Astrocyte of the spinal cord (primary cell): ENCODE measurements around the gene FAM149A.

Experiments used
- DNase-seq: peaks from one replicate; pipeline ENCODE4 v3.0.0; 2011; ENCODE audit warnings: low read depth, low spot score
- H3K4me3 ChIP-seq: 2 replicates; pipeline ENCODE4 v1.5.1; 2011; ENCODE audit warnings: low read depth, mild to moderate bottlenecking, low read length, moderate library complexity
- in situ Hi-C: cut with HindIII; loops from 2 replicates; pipeline ENCODE4 v1.10.0; 2017; ENCODE audit warnings: low sequenced_read_pairs
- TF ChIP-seq, protein P1 (sequence below): IDR thresholded peaks from 2 replicates; pipeline ENCODE4 v1.5.1; 2012; ENCODE audit warnings: low read depth, mild to moderate bottlenecking, low read length, inconsistent platforms

The FAM149A gene

DNA sequence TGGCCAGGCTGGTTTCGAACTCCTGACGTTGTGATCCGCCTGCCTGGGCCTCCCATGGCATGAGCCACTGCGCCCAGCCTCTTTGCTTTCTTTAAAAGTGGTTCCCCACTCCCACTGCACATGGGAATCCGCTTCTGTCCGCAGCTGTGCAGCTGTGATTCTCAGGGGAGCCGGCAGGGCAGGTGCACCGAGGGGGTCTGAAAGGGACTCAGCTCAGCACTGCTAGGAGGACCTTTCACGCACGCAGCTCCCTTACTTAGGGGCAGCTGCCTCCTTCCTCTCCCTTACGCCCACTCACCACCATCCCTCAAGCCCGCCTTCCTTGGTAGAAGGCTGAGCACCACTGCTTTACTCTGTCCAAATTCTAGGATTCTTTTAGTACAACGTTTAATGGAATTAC lies 46.4 kb downstream of the FAM149A start:
- TF ChIP-seq, protein P1, sequence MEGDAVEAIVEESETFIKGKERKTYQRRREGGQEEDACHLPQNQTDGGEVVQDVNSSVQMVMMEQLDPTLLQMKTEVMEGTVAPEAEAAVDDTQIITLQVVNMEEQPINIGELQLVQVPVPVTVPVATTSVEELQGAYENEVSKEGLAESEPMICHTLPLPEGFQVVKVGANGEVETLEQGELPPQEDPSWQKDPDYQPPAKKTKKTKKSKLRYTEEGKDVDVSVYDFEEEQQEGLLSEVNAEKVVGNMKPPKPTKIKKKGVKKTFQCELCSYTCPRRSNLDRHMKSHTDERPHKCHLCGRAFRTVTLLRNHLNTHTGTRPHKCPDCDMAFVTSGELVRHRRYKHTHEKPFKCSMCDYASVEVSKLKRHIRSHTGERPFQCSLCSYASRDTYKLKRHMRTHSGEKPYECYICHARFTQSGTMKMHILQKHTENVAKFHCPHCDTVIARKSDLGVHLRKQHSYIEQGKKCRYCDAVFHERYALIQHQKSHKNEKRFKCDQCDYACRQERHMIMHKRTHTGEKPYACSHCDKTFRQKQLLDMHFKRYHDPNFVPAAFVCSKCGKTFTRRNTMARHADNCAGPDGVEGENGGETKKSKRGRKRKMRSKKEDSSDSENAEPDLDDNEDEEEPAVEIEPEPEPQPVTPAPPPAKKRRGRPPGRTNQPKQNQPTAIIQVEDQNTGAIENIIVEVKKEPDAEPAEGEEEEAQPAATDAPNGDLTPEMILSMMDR, result no peak
- DNase-seq, result no peak
- H3K4me3 ChIP-seq, result no peak overlapping the region
- in situ Hi-C loops, result no loop called here

DNA sequence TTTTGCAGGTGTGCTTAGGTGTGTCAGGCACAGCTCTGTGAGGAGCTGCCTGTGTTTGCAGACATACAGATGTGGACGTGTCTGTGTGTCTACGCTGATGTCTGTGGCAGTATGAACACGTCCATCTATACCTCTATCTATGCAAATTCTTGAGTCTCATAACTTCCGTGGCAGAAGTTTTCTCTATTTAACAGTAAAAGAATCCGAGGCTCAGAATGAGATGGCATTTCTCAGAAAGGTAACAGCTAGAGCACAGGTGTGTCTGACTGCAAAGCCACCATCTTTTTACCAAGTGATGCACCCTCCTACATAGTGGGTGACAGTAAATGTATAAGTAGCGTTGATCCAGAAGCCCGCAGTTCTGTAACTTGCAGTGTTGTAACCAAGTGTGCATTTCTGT lies 47.0 kb downstream of the FAM149A start:
- in situ Hi-C loops, result no loop called here
- TF ChIP-seq, protein P1, result no peak
- no peak for DNase-seq
- H3K4me3 ChIP-seq, result no peak overlapping the region

DNA sequence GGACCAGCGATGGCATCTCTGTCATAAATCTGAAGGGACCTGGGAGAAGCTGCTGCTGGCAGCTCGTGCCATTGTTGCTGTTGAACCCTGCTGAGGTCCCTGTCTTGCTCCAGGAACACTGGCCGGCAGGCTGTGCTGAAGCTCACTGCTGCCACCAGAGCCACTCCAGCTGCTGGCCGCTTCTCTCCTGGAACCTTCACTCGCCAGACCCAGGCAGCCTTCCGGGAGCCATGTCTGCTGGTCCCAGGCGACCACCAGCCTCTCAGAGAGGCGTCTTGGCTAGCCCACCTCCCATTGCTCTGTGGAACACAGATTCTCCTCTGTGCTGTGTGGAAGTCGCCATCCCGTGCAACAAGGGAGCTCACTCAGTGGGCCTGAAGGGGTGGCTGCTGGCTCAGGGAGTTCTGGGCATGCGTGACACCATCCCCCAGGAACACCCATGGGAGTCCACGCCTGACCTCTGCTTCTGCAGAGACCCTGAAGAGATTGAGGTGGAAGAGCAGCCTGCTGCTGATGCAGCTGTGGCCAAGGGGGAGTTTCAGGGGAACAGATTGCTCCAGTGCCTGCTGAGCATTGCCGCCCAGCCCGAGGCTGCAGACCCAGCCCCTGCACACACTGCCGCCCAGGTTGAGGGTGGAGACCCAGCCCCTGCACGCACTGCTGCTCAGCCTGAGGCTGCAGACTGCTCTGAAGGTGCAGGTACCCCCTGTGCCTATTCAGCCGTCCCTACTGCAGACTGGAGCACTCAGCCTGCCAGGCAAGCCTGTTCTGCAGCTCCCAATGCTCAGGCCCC lies 53.7 kb downstream of the FAM149A start:
- H3K4me3 ChIP-seq, result no peak overlapping the region
- TF ChIP-seq, protein P1, result no peak
- in situ Hi-C loops, result no loop called here
- DNase-seq, result no peak

DNA sequence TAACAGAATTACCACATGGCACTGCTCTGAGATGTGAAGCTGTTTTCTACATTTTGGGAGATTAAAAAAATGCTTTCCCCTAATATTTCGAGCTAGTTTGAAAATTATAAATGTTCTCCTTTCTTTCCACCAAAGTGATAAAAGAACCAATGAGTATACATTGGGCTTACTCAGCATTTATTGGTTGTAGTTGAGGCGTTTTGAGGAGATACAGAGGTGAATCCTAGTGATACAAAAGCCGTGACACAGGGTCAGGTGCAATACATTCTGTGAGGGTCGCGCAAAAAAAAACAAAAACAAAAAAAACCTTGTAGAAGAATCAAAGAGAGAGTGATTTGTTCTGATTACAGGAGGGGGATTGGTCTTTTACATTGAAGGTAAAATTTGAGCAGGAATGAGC lies 54.5 kb downstream of the FAM149A start:
- TF ChIP-seq, protein P1, result no peak
- DNase-seq, result no peak
- H3K4me3 ChIP-seq, result no peak overlapping the region
- in situ Hi-C loops, result no loop called here

DNA sequence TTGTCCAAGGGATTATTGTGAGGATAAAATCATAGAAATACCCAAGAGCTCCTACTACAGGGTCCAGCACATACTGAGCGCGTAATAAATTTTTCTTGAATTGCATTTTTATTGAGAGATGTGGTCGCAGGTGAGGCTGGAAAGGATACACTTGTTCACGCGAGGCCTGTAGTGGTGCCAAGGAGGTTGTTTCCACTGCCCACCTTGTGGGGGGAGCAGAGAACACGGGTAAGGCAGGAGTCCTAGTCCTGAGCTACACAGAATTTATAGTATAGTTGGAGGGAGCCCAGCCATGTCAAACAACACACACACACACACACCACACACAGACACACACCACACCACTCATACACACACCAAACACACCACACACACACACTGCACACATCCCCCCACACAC lies 55.1 kb downstream of the FAM149A start:
- H3K4me3 ChIP-seq, result no peak overlapping the region
- TF ChIP-seq, protein P1, result no peak
- in situ Hi-C loops, result no loop called here
- DNase-seq, result no peak

DNA sequence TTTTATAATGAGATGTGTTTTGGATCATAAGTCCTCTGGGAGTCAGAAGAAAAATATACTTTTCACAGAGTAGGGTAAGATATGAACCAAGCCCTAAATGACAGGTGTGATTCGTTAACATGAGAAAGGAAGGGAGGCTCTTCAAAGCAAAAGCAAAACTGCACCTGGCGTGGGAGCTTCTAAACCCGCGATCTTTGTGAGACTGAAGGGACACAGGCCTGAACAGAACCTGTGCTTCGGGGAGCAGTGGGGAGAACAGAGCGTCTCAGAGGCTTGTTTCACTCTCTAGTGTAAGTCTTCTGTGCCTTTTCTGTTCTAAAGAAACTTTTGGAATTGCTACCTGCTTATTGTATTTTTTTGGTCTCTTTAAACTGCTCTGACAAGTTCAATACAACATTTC lies 56.6 kb downstream of the FAM149A start:
- TF ChIP-seq, protein P1, result no peak
- no peak overlapping the region for H3K4me3 ChIP-seq
- in situ Hi-C loops, result no loop called here
- no peak for DNase-seq
